HUES6 (cell line): Measurements from ENCODE around the gene SIT1.

Experiments used
- H3K27ac ChIP-seq: 2 replicates; pipeline ENCODE4 v1.7.0; 2013; ENCODE audit warnings: low read depth, mild to moderate bottlenecking, low read length, inconsistent platforms
- H3K27me3 ChIP-seq: 2 replicates; pipeline ENCODE4 v1.6.1; 2013; ENCODE audit warnings: low read length; ENCODE audit not compliant: control insufficient read depth, insufficient read depth
- H3K36me3 ChIP-seq: 2 replicates; pipeline ENCODE4 v1.6.1; 2013; ENCODE audit warnings: low read length; ENCODE audit not compliant: control insufficient read depth, insufficient read depth
- H3K4me1 ChIP-seq: 2 replicates; pipeline ENCODE4 v1.6.1; 2013; ENCODE audit warnings: low read length; ENCODE audit not compliant: control insufficient read depth, insufficient read depth
- H3K4me3 ChIP-seq: 2 replicates; pipeline ENCODE4 v1.5.1; 2013; ENCODE audit warnings: low read depth, low read length
- H3K9ac ChIP-seq: one replicate; pipeline ENCODE4 v1.6.1; 2013; ENCODE audit warnings: mild to moderate bottlenecking, low read length
- H3K9me3 ChIP-seq: 2 replicates; pipeline ENCODE4 v1.6.1; 2013; ENCODE audit warnings: low read depth, low read length; ENCODE audit not compliant: control insufficient read depth, insufficient read depth

Gene SIT1

DNA sequence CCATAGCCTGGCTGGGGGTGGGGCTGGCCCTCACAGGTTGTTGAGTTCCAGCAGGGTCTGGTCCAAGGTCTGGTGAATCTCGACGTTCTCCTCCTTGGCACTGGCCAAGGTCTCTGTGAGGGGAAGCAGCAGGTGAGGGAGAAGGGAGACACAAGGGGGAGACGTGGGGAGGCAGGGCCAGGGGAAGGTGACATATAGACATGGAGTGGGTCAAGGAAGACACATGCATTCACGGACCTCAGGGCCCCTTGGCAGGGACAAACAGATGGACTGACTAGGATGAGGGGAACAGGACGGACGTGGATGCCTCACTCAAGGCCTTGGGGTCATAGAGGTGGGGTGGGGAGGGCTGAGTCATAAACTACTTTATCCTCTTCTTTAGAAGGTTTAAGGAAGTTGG is 31.3 kb upstream of the SIT1 start:
- Histone ChIP-seq H3K36me3 (peaks cover 56% of the 10 kb centered on the region), H3K27ac (no peak overlapping the region), H3K27me3 (no peaks in the 10 kb centered on the region), H3K4me3 (no peak overlapping the region), H3K9ac (no peak overlapping the region), H3K4me1 (peaks cover 18% of the 10 kb centered on the region), H3K9me3 (no peaks in the 10 kb centered on the region)

GRCh38 chr9:35681341-35682002 is 30.7 kb upstream of the SIT1 start:
- Histone ChIP-seq H3K4me3 (no peak overlapping the region), H3K4me1 (peaks cover 19% of the 10 kb centered on the region), H3K9me3 (no peaks in the 10 kb centered on the region), H3K36me3 (peaks cover 51% of the 10 kb centered on the region), H3K27ac (no peak overlapping the region), H3K9ac (peak overlapping the region; percentile 3), H3K27me3 (peaks cover 2% of the 10 kb centered on the region; the same call in 1 of the 2 replicates)

GRCh38 chr9:35680331-35681105 is 29.8 kb upstream of the SIT1 start:
- Histone ChIP-seq H3K4me3 (no peak overlapping the region), H3K27me3 (peaks cover 6% of the 10 kb centered on the region), H3K27ac (no peak overlapping the region), H3K4me1 (peaks cover 24% of the 10 kb centered on the region), H3K9ac (no peak overlapping the region), H3K36me3 (peaks cover 43% of the 10 kb centered on the region), H3K9me3 (no peaks in the 10 kb centered on the region)

DNA sequence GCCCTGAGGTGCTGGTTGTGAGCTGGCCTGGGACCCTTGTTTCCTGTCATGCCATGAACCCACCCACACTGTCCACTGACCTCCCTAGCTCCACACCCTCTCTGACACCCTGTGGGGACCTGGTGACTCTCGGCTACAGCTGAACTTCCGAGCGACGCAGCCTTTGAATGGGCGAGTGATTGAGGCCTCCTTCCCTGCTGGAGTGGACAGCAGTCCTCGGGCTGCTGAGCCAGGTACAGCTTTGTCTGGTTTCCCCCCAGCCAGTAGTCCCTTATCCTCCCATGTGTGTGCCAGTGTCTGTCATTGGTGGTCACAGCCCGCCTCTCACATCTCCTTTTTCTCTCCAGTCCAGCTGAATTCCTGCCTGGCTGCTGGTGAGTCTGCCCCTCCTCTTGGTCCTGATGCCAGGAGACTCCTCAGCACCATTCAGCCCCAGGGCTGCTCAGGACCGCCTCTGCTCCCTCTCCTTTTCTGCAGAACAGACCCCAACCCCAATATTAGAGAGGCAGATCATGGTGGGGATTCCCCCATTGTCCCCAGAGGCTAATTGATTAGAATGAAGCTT is 29.1 kb upstream of the SIT1 start:
- Histone ChIP-seq H3K4me3 (no peak overlapping the region), H3K27me3 (peaks cover 6% of the 10 kb centered on the region), H3K4me1 (peaks cover 24% of the 10 kb centered on the region), H3K9me3 (no peaks in the 10 kb centered on the region), H3K36me3 (peaks cover 36% of the 10 kb centered on the region), H3K27ac (no peak overlapping the region), H3K9ac (no peak overlapping the region)

DNA sequence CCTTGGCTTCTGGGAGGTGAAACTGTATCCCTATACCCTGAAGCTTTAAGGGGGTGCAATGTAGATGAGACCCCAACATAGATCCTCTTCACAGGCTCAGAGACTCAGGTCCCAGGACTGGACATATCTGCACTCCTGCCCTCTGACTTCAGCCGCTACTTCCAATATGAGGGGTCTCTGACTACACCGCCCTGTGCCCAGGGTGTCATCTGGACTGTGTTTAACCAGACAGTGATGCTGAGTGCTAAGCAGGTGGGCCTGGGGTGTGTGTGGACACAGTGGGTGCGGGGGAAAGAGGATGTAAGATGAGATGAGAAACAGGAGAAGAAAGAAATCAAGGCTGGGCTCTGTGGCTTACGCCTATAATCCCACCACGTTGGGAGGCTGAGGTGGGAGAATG is 28.4 kb upstream of the SIT1 start:
- no peaks in the 10 kb centered on the region for H3K9me3 ChIP-seq
- no peak overlapping the region for H3K9ac ChIP-seq
- H3K27me3 ChIP-seq: peaks cover 13% of the 10 kb centered on the region
- H3K4me3 ChIP-seq: no peak overlapping the region
- H3K4me1 ChIP-seq: peaks cover 24% of the 10 kb centered on the region
- H3K36me3 ChIP-seq: peaks cover 28% of the 10 kb centered on the region
- no peak overlapping the region for H3K27ac ChIP-seq

DNA sequence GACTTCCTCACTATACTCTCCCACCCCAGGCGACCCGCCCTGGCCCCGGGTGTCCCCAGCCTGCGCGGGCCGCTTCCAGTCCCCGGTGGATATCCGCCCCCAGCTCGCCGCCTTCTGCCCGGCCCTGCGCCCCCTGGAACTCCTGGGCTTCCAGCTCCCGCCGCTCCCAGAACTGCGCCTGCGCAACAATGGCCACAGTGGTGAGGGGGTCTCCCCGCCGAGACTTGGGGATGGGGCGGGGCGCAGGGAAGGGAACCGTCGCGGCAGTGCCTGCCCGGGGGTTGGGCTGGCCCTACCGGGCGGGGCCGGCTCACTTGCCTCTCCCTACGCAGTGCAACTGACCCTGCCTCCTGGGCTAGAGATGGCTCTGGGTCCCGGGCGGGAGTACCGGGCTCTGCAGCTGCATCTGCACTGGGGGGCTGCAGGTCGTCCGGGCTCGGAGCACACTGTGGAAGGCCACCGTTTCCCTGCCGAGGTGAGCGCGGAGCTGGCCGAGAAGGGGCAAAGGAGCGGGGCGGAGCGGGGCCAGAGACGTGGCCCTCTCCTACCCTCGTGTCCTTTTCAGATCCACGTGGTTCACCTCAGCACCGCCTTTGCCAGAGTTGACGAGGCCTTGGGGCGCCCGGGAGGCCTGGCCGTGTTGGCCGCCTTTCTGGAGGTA is 25.1 kb upstream of the SIT1 start:
- no peaks in the 10 kb centered on the region for H3K36me3 ChIP-seq
- peaks cover 17% of the 10 kb centered on the region for H3K4me1 ChIP-seq
- H3K4me3 ChIP-seq: peak overlapping the region; percentile 70
- H3K27ac ChIP-seq: no peak overlapping the region
- peak overlapping the region; percentile 55 for H3K9ac ChIP-seq
- no peaks in the 10 kb centered on the region for H3K9me3 ChIP-seq
- peaks cover 22% of the 10 kb centered on the region for H3K27me3 ChIP-seq

DNA sequence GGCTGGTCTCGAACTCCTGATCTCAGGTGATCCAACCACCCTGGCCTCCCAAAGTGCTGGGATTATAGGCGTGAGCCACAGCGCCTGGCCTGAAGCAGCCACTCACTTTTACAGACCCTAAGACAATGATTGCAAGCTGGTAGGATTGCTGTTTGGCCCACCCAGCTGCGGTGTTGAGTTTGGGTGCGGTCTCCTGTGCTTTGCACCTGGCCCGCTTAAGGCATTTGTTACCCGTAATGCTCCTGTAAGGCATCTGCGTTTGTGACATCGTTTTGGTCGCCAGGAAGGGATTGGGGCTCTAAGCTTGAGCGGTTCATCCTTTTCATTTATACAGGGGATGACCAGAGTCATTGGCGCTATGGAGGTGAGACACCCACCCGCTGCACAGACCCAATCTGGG is 24.5 kb upstream of the SIT1 start:
- H3K36me3 ChIP-seq: no peaks in the 10 kb centered on the region
- H3K4me3 ChIP-seq: peak overlapping the region; percentile 70
- H3K9me3 ChIP-seq: no peaks in the 10 kb centered on the region
- H3K27me3 ChIP-seq: peaks cover 22% of the 10 kb centered on the region
- H3K4me1 ChIP-seq: peaks cover 10% of the 10 kb centered on the region; the same call in 1 of the 2 replicates
- H3K27ac ChIP-seq: no peak overlapping the region
- H3K9ac ChIP-seq: peak overlapping the region; percentile 42

- Histone ChIP-seq H3K9me3 (no peaks in the 10 kb centered on the region), H3K27ac (no peak overlapping the region), H3K9ac (no peak overlapping the region), H3K36me3 (no peaks in the 10 kb centered on the region), H3K4me3 (no peak overlapping the region), H3K27me3 (peaks cover 22% of the 10 kb centered on the region), H3K4me1 (peaks cover 6% of the 10 kb centered on the region; the same call in 1 of the 2 replicates)
Observed at GRCh38 chr9:35674025-35674361, 23.3 kb upstream of the SIT1 start.

- no peak within 1 kb of the TSS for H3K9ac ChIP-seq
- H3K27ac ChIP-seq: no peak within 1 kb of the TSS
- H3K4me1 ChIP-seq: peaks cover 6% of the 10 kb centered on the region; the same call in 1 of the 2 replicates
- no peak within 1 kb of the TSS for H3K4me3 ChIP-seq
- H3K36me3 ChIP-seq: no peaks in the 10 kb centered on the region
- peaks cover 22% of the 10 kb centered on the region for H3K27me3 ChIP-seq
- no peaks in the 10 kb centered on the region for H3K9me3 ChIP-seq
Observed at GRCh38 chr9:35673132-35674024, 22.6 kb upstream of the SIT1 start, which contains the start of gene CA9. Gene CA9 (plus strand): TSS chr9:35673928. CDS start chr9:35673960, 32 bp downstream.

GRCh38 chr9:35669331-35670145 is 18.8 kb upstream of the SIT1 start:
- Histone ChIP-seq H3K9ac (no peak overlapping the region), H3K9me3 (no peaks in the 10 kb centered on the region), H3K27ac (no peak overlapping the region), H3K27me3 (peaks cover 14% of the 10 kb centered on the region), H3K4me1 (peaks cover 3% of the 10 kb centered on the region), H3K36me3 (no peaks in the 10 kb centered on the region), H3K4me3 (no peak overlapping the region)
